NT2/D1 (cell line): ENCODE data around the gene ZMYND12.
A peak's percentile ranks its signal among the peaks of the same experiment; 100 is the strongest.

ENCODE experiments used
- DNase-seq: peaks from one replicate; pipeline ENCODE4 v3.0.0-alpha.2; 2011; ENCODE audit warnings: low read depth, low spot score
- H3K27me3 ChIP-seq: 2 replicates; pipeline ENCODE4 v1.6.0; 2011; ENCODE audit warnings: mild to moderate bottlenecking; ENCODE audit not compliant: insufficient read length, insufficient read depth
- H3K36me3 ChIP-seq: 2 replicates; pipeline ENCODE4 v1.6.1; 2011; ENCODE audit warnings: mild to moderate bottlenecking, low read length, mixed read lengths; ENCODE audit not compliant: insufficient read depth, insufficient read length
- H3K4me1 ChIP-seq: 2 replicates; pipeline ENCODE4 v1.5.1; 2011; ENCODE audit not compliant: insufficient read depth, insufficient read length
- H3K4me3 ChIP-seq: 2 replicates; pipeline ENCODE4 v1.5.1; 2011; ENCODE audit warnings: low read depth; ENCODE audit not compliant: insufficient read length
- H3K9ac ChIP-seq: 2 replicates; pipeline ENCODE4 v1.6.0; 2011; ENCODE audit warnings: low read depth; ENCODE audit not compliant: insufficient read length
- H3K9me3 ChIP-seq: 2 replicates; pipeline ENCODE4 v1.5.1; 2011; ENCODE audit warnings: mild to moderate bottlenecking, low read length; ENCODE audit not compliant: insufficient read depth
- SUZ12 ChIP-seq: IDR thresholded peaks from 2 replicates; pipeline ENCODE4 v1.6.1; 2011; ENCODE audit not compliant: insufficient read length, insufficient read depth; ENCODE audit errors: extremely low read depth
- YY1 ChIP-seq: IDR thresholded peaks from 2 replicates; pipeline ENCODE4 v1.6.1; 2011; ENCODE audit not compliant: insufficient read length, insufficient read depth
- ZNF274 ChIP-seq: IDR thresholded peaks from 2 replicates; pipeline ENCODE4 v1.6.1; 2011; ENCODE audit warnings: mild to moderate bottlenecking, low read depth, low read length

Gene ZMYND12

DNA sequence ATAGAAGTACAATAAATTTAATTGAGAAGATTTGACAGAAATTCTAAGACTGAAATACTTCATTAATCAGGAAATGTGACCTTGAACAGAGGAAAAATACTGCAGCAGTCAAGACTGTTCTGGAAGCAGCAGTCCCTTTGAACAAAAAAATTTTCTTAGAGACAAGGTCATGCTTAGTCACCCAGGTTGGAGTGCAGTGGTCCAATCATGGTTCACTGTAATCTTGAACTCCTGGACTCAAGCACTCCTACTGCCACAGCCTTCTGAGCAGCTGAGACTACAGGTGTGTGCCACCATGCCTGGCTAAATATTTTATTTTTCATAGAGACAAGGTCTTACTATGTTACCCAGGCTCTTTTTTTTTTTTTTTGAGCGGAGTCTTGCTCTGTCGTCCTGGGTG, 5.4 kb upstream of the ZMYND12 start:
- H3K27me3 ChIP-seq = peaks cover 15% of the 10 kb centered on the region
- peaks cover 6% of the 10 kb centered on the region for H3K4me1 ChIP-seq
- H3K4me3 ChIP-seq = no peak overlapping the region
- peaks cover 41% of the 10 kb centered on the region for H3K36me3 ChIP-seq
- no peak overlapping the region for H3K9ac ChIP-seq
- no peak for DNase-seq
- H3K9me3 ChIP-seq = no peaks in the 10 kb centered on the region
- TF ChIP-seq SUZ12 (no peak), ZNF274 (no peak), YY1 (no peak)

DNA sequence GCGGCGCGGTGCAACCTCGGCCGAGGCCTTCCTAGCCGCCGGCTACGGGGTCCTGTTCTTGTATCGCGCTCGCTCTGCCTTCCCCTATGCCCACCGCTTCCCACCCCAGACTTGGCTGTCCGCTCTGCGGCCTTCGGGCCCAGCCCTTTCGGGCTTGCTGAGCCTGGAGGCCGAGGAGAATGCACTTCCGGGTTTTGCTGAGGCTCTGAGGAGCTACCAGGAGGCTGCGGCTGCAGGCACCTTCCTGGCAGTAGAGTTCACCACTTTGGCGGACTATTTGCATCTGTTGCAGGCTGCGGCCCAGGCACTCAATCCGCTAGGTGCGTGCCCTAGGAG, 900 bp upstream of the ZMYND12 start:
- DNase-seq = peak; percentile 56
- peaks cover 9% of the 10 kb centered on the region for H3K4me1 ChIP-seq
- no peaks in the 10 kb centered on the region for H3K9me3 ChIP-seq
- H3K27me3 ChIP-seq = no peaks in the 10 kb centered on the region
- peak overlapping the region; percentile 95 for H3K4me3 ChIP-seq
- H3K36me3 ChIP-seq = peaks cover 41% of the 10 kb centered on the region
- H3K9ac ChIP-seq = peak overlapping the region; percentile 99
- TF ChIP-seq SUZ12 (no peak), ZNF274 (no peak), YY1 (no peak)

DNA sequence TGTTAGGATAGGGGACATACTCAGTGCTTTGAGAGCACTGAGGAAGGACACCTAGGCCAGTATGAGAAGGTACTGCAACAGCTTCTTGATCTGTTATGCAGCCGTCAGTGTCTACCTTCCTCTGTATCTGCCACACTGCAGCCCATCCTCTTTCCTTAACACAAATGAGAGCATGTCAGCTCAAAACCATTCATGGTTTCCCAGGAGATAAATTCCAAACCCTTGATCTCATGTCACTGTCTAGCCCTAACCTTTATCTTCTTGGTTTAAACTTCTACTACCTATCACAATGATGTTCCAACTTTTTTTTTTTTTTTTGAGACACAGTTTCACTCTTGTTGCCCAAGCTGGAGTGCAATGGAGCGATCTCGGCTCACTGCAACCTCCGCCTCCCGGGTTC, 1.4 kb downstream of the ZMYND12 start:
- no peaks in the 10 kb centered on the region for H3K27me3 ChIP-seq
- peaks cover 21% of the 10 kb centered on the region for H3K36me3 ChIP-seq
- DNase-seq = no peak
- no peak overlapping the region for H3K4me3 ChIP-seq
- H3K9me3 ChIP-seq = peaks cover 3% of the 10 kb centered on the region; the same call in 1 of the 2 replicates
- H3K9ac ChIP-seq = no peak overlapping the region
- no peak for TF ChIP-seq ZNF274
- no peak for TF ChIP-seq SUZ12
- no peak for TF ChIP-seq YY1
- peaks cover 9% of the 10 kb centered on the region for H3K4me1 ChIP-seq

DNA sequence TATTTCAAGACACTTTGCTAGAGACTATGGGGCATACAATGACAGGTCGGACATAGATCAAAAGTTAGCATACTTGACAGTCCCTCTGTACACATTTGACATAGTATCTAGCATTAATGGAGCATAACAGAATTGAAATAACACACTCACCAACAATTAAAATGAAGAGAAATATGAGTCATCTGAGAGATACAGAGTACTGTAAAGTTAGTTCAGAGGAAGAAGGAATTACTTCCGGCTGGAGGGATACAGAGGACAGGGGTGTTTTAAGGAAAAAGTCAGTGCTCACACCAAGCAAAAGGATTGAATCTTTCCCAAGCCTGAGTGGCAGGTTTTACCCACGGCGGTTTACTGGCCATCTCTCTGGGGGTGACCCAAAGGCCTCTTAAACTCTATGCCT, 2.4 kb downstream of the ZMYND12 start:
- Histone ChIP-seq H3K9me3 (peaks cover 3% of the 10 kb centered on the region; the same call in 1 of the 2 replicates), H3K36me3 (peaks cover 11% of the 10 kb centered on the region), H3K27me3 (no peaks in the 10 kb centered on the region), H3K4me1 (peaks cover 9% of the 10 kb centered on the region), H3K4me3 (no peak overlapping the region), H3K9ac (no peak overlapping the region)
- no peak for DNase-seq
- TF ChIP-seq YY1 = no peak
- TF ChIP-seq SUZ12 = no peak
- no peak for TF ChIP-seq ZNF274

DNA sequence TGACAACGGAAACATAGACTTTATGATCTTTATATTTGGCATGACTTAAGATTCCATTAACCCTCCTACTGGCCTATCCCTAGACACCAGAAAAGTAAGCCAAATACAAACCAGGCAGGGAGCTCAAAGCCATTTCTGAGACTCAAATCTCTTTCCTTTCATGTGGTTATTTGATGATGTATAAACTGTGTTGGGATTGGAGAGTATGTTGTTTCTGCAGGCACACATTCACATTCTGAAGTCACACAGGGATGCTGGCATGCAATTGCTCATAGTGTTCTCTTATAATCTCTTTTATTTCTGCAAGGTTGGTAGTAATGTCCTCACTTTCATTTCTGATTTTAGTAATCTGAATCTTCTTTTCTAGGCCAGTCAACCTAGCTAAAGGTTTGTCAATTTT, 5.8 kb downstream of the ZMYND12 start:
- no peak for DNase-seq
- no peak overlapping the region for H3K9ac ChIP-seq
- H3K27me3 ChIP-seq = no peaks in the 10 kb centered on the region
- H3K9me3 ChIP-seq = peaks cover 3% of the 10 kb centered on the region; the same call in 1 of the 2 replicates
- TF ChIP-seq ZNF274 = no peak
- no peak for TF ChIP-seq SUZ12
- no peak for TF ChIP-seq YY1
- H3K4me1 ChIP-seq = no peaks in the 10 kb centered on the region
- no peak overlapping the region for H3K4me3 ChIP-seq
- no peaks in the 10 kb centered on the region for H3K36me3 ChIP-seq

DNA sequence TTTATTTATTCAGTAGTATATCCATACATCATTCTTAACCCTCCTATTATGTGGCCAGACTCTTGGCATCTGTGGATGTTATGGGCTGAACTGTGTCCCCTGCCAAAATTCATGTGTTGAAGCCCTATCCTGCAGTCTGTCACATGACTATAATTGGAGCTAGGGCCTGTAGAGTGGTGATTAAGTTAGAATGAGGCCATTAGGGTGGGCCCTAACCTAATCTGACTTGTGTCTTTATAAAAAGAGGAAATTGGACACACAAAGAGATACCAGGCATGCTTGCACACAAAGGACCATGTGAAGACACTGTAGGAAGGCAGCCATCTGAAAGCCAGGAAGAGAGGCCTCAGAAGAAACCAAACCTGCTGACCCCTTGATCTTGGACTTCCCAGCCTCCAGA, 6.6 kb downstream of the ZMYND12 start:
- Histone ChIP-seq H3K9me3 (peaks cover 3% of the 10 kb centered on the region; the same call in 1 of the 2 replicates), H3K4me3 (no peak overlapping the region), H3K9ac (no peak overlapping the region), H3K27me3 (no peaks in the 10 kb centered on the region), H3K36me3 (no peaks in the 10 kb centered on the region), H3K4me1 (no peaks in the 10 kb centered on the region)
- DNase-seq = no peak
- TF ChIP-seq YY1 = no peak
- TF ChIP-seq ZNF274 = no peak
- no peak for TF ChIP-seq SUZ12

DNA sequence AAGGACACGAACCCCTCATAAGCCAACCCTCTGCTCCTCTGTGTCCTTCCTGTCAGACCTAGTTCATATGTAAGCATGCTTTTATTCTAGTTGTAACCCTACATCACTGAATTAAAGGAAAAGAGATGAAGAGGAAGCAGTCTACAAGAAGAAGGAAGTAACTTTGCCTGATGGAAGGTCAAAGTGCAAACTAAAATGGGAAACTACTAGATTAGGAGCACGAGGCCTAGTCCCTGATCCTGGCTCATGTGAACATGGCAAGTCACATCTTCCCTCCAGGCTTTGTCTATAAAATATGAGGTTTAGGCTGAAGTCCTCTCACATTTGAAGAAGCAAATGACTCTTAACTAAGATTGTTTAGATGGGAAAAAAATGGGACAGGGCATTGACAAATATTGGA, 13.2 kb downstream of the ZMYND12 start:
- H3K36me3 ChIP-seq = no peaks in the 10 kb centered on the region
- DNase-seq = no peak
- H3K4me1 ChIP-seq = no peaks in the 10 kb centered on the region
- TF ChIP-seq SUZ12 (no peak), ZNF274 (no peak), YY1 (no peak)
- no peak overlapping the region for H3K9ac ChIP-seq
- no peaks in the 10 kb centered on the region for H3K27me3 ChIP-seq
- H3K4me3 ChIP-seq = no peak overlapping the region
- H3K9me3 ChIP-seq = no peaks in the 10 kb centered on the region
